GM12865 (cell line): ENCODE measurements around the gene ELF5.

ENCODE experiments used
- DNase-seq: peaks from one replicate; pipeline ENCODE4 v3.0.0; 2010; ENCODE audit warnings: low read depth
- H3K4me3 ChIP-seq: 2 replicates; pipeline ENCODE4 v1.5.1; 2011; ENCODE audit warnings: mild to moderate bottlenecking, low read depth, low read length, control low read depth
- TF ChIP-seq, protein P1 (sequence below): IDR thresholded peaks from 2 replicates; pipeline ENCODE4 v1.5.1; 2011; ENCODE audit warnings: low read length, control low read depth, low read depth, inconsistent platforms; ENCODE audit not compliant: insufficient read depth; ENCODE audit errors: missing control alignments

ELF5 gene

DNA sequence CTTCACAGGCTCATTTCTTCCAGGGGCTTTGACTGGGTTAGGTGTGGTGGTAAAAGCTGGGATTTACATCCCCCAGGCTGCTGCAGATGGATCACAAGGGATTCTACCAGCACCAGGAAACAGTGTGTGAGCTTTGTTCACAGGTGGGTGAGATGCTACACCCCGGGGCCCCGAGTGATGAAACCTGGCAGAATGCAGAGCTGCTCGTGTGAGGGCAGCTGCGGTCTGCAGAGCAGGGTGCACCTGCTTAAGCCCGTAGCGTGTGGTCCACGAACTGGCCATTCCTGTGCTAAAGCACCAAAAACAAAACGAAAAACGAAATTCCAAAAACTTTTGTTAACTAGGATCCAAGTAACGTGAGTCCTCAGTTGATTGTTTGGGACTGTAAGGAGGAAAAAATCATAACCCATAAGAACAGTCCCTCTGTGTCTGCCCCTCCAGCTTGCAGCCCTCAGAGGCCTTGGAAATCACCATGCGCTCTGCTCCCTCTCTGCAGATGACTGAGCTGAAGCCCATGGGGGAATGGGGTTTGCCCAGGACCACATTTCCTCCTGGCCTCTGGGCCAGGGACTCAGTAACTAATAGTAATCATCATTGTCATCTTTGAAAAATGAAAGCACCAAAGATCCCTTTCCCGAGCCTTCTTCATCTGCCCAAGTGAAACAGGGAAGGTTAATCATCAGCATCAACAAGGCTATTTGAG, 24.6 kb downstream of the ELF5 start:
- DNase-seq, result peak; percentile 37

DNA sequence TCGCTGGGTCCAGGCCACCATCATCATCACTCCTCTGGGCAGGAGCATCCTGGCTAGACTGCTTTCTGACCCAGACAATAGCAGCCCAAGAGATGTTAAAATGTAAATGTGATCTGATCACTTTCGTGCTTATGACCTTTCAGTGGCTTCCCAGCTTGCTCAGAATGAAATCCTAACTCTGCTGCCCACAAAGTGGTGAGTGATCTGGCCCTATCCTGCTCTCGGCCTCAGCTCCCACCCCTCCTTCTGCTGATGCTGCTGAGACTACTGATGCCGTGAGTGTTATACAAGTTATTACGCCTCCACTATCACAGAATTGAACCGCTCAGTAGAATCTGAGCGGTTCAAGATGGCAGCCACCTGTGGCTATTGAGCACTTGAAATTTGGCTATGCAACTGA, 26.2 kb downstream of the ELF5 start:
- no peak overlapping the region for H3K4me3 ChIP-seq
- TF ChIP-seq, protein P1, sequence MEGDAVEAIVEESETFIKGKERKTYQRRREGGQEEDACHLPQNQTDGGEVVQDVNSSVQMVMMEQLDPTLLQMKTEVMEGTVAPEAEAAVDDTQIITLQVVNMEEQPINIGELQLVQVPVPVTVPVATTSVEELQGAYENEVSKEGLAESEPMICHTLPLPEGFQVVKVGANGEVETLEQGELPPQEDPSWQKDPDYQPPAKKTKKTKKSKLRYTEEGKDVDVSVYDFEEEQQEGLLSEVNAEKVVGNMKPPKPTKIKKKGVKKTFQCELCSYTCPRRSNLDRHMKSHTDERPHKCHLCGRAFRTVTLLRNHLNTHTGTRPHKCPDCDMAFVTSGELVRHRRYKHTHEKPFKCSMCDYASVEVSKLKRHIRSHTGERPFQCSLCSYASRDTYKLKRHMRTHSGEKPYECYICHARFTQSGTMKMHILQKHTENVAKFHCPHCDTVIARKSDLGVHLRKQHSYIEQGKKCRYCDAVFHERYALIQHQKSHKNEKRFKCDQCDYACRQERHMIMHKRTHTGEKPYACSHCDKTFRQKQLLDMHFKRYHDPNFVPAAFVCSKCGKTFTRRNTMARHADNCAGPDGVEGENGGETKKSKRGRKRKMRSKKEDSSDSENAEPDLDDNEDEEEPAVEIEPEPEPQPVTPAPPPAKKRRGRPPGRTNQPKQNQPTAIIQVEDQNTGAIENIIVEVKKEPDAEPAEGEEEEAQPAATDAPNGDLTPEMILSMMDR, result no peak
- DNase-seq, result peak; percentile 57

More for the DNA sequence above, 24.6 kb downstream of the ELF5 start:
- H3K4me3 ChIP-seq, result no peak overlapping the region
- TF ChIP-seq, protein P1, result no peak

DNA sequence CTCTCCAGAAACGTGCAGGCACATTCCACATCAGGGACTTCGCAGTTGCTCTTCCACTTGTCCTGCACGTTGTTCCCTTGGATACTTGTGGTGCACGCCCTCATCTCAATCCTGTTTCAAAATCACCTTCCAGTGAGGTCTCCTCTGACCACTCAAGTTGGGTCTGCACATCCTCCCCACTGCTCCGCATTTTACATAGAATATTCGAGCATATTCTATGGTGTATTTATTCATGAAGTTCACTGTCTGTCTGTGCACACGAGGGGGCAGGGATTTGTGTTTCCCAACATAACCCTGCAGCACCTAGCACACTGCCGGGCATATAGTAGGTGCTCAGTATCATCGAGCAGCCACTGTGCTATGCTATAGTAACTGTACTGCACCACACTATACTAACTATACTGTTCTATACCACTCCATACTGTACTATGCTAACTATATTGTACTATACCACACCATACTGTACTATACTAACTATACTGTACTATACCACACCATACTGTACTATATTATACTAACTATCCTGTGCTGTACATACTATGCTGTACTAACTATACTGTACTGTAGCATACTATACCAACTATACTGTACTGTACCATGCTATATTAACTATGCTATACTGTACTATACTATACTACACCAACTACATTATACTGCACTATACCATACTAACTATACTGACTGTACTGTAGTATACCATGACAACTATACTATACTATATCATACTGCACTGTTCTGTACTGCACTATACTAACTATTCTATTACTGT, 30.3 kb downstream of the ELF5 start:
- TF ChIP-seq, protein P1, result no peak
- no peak overlapping the region for H3K4me3 ChIP-seq
- no peak for DNase-seq

DNA sequence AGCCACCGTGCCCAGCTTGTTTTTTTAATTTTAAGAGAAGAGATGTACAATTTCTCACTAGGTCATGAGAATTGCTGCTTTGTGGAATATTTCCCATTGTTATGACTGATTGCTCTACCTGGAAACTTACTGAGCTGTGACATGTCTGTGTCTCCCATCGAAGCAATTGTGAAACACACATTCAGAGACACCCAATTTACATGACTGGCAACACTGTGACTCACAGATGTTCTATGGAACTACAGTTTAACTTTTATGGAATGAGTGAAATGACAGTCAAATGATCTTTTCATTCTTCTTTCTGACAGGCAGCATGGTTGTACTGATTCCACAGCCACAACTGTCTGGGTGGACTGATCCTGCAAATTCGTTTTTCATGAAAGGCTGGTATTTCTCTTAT, 32.3 kb downstream of the ELF5 start:
- no peak for DNase-seq
- TF ChIP-seq, protein P1, result no peak
- H3K4me3 ChIP-seq, result no peak overlapping the region

- DNase-seq, result no peak
- TF ChIP-seq, protein P1, result no peak
- H3K4me3 ChIP-seq, result no peak overlapping the region
Observed at GRCh38 chr11:34480314-34480713, 33.3 kb downstream of the ELF5 start.

- no peak overlapping the region for H3K4me3 ChIP-seq
- TF ChIP-seq, protein P1, result no peak
- no peak for DNase-seq
Observed at GRCh38 chr11:34478845-34479663, 34.5 kb downstream of the ELF5 start.
